NB4 (cell line): ENCODE data around the gene CTSD.

Experiments used
- DNase-seq: peaks from one replicate; pipeline ENCODE4 v3.0.0; 2010; ENCODE audit warnings: low read depth
- H3K4me3 ChIP-seq: one replicate; pipeline ENCODE4 v1.5.1; 2011; ENCODE audit warnings: mild to moderate bottlenecking, low read depth, low read length, moderate library complexity
- CTCF ChIP-seq: IDR thresholded peaks from one replicate; pipeline ENCODE4 v1.5.1; 2012; ENCODE audit warnings: low read depth, low read length
- MAX ChIP-seq: IDR thresholded peaks from 2 replicates; pipeline ENCODE4 v1.6.1; 2011; ENCODE audit warnings: low read depth, low read length
- MYC ChIP-seq: IDR thresholded peaks from 2 replicates; pipeline ENCODE4 v1.6.1; 2011; ENCODE audit warnings: low read depth, low read length
- POLR2A ChIP-seq: IDR thresholded peaks from 2 replicates; pipeline ENCODE4 v1.6.1; 2011; ENCODE audit warnings: mild to moderate bottlenecking; ENCODE audit not compliant: insufficient read length; ENCODE audit errors: extremely low read depth

The CTSD gene

GRCh38 chr11:1706634-1707400, 56.9 kb downstream of the CTSD start:
- H3K4me3 ChIP-seq = no peak overlapping the region
- no peak for TF ChIP-seq MYC
- peak; percentile 29 for TF ChIP-seq CTCF
- no peak for TF ChIP-seq MAX
- no peak for TF ChIP-seq POLR2A
- peak; percentile 45 for DNase-seq

- no peak overlapping the region for H3K4me3 ChIP-seq
- DNase-seq = no peak
- TF ChIP-seq POLR2A (no peak), MAX (no peak), CTCF (no peak), MYC (no peak)
Observed at GRCh38 chr11:1705126-1706052, 58.3 kb downstream of the CTSD start.

DNA sequence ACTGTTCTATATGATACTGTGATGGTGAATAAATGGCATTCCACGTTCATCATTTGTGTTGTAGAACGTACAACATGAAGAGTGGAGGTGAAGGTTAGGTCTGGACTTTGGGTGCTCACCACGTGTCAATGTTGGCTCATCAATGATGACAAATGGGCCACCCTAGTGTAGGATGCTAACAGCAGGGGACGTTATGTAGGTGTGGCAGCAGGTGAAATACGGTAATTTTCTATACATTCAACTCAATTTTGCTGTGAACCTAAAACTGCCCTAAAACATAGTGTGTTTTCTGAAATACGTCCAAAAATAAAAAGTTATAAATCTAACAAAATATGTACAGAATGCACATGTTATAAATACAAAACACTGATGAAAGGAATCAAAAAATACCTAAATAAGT, 60.6 kb downstream of the CTSD start:
- no peak overlapping the region for H3K4me3 ChIP-seq
- no peak for DNase-seq
- TF ChIP-seq POLR2A = no peak
- no peak for TF ChIP-seq MAX
- TF ChIP-seq MYC = no peak
- no peak for TF ChIP-seq CTCF
